Transverse colon (tissue), 4 donors: ENCODE results near the gene TPGS1.

Experiments
- CTCF ChIP-seq, 5 experiments: fragments of 200-600 bp in 3 of 5; fragments of 450-650 bp in 2 of 5; sonication (generic) in 3 of 5; IDR thresholded peaks; 1 replicate in 2 of 5; 2 replicates in 3 of 5; pipeline ENCODE4 v1.5.1; 2016 to 2017; ENCODE audit warnings: antibody characterized with exemption in 5 of 5, inconsistent platforms in 3 of 5, mild to moderate bottlenecking in 2 of 5, moderate library complexity in 1 of 5
- EP300 ChIP-seq: sonication (generic); formaldehyde crosslinking; IDR thresholded peaks from one replicate; pipeline ENCODE4 v1.6.1; 2017; ENCODE audit warnings: antibody characterized with exemption, low read depth
- POLR2A ChIP-seq: fragments of 450-650 bp; IDR thresholded peaks from one replicate; pipeline ENCODE4 v1.6.1; 2016; ENCODE audit warnings: antibody characterized with exemption, mild to moderate bottlenecking, moderate library complexity
- POLR2AphosphoS5 ChIP-seq, 3 donors: sonication (generic); formaldehyde crosslinking; IDR thresholded peaks; one replicate each; pipeline ENCODE4 v1.6.1; 2016; ENCODE audit warnings: antibody characterized with exemption in 3 of 3

GRCh38 chr19:478976-479375, 28.3 kb upstream of the TPGS1 start:
- TF ChIP-seq CTCF (IDR thresholded peaks at IDR 0.05), result no peak
- TF ChIP-seq POLR2A, result no peak
- TF ChIP-seq POLR2AphosphoS5 (IDR thresholded peaks at IDR 0.05), result no peak
- no peak for TF ChIP-seq EP300
